ENCODE data around the gene CNTNAP2. TPM values are rescaled to one million over a fixed set of nuclear protein-coding genes. Genes with fewer than 3 reads are reported as not detected.

The CNTNAP2 gene
- total and polyA plus RNA-seq, 2 experiments from 2014 or later, result not detected

GRCh38 chr7:148212731-148213130 is 2096.1 kb downstream of the CNTNAP2 start:
- no peak for DNase-seq
- no peaks in the 10 kb centered on the region for H3K9me3 ChIP-seq (ENCODE audit: low read depth)
- no peak overlapping the region for H3K9ac ChIP-seq
- no peaks in the 10 kb centered on the region for H3F3A ChIP-seq (ENCODE audit: insufficient read depth)
- H4K20me1 ChIP-seq (ENCODE audit: insufficient read depth), result no peaks in the 10 kb centered on the region
- 20 to 23% methylated on average over 3 of the region's 3 CpGs for WGBS, 2 experiments (ENCODE audit: low coverage in 1 of 2, low lambda C conversion rate in 2 of 2, missing lambda C conversion rate in 2 of 2)
- no peak overlapping the region for H3K4me2 ChIP-seq (ENCODE audit: unreplicated experiment)
- no peak overlapping the region for H2AFZ ChIP-seq
- no peaks in the 10 kb centered on the region for H3K9me2 ChIP-seq (ENCODE audit: insufficient read depth)
- no peaks in the 10 kb centered on the region for H3K4me1 ChIP-seq (ENCODE audit: insufficient read depth)
- no peaks in the 10 kb centered on the region for H3K27me3 ChIP-seq (replicated peaks; ENCODE audit: insufficient read depth)
- H3K36me3 ChIP-seq (ENCODE audit: low read depth), result no peaks in the 10 kb centered on the region
- TF ChIP-seq EZH2phosphoT487 (IDR thresholded peaks at IDR 0.05; ENCODE audit: insufficient read depth, low read depth) (no peak), EZH2 (IDR thresholded peaks at IDR 0.05; ENCODE audit: insufficient read depth, poor library complexity, severe bottlenecking) (no peak)
- no peak overlapping the region for H3K27ac ChIP-seq
- no peaks in the 10 kb centered on the region for H3K79me2 ChIP-seq (ENCODE audit: insufficient read depth)
- no peak overlapping the region for H3K4me3 ChIP-seq
- in situ Hi-C loops (cut with MboI), result no loop called here

GRCh38 chr7:148214101-148214500 is 2097.5 kb downstream of the CNTNAP2 start:
- Histone ChIP-seq H3K79me2 (ENCODE audit: insufficient read depth) (no peaks in the 10 kb centered on the region), H3K9ac (no peak overlapping the region), H3K36me3 (ENCODE audit: low read depth) (no peaks in the 10 kb centered on the region), H3K9me3 (ENCODE audit: low read depth) (no peaks in the 10 kb centered on the region), H3K4me2 (ENCODE audit: unreplicated experiment) (no peak overlapping the region), H3K27ac (no peak overlapping the region), H3K4me3 (no peak overlapping the region), H4K20me1 (ENCODE audit: insufficient read depth) (no peaks in the 10 kb centered on the region), H3F3A (ENCODE audit: insufficient read depth) (no peaks in the 10 kb centered on the region), H2AFZ (no peak overlapping the region), H3K9me2 (ENCODE audit: insufficient read depth) (no peaks in the 10 kb centered on the region), H3K27me3 (replicated peaks; ENCODE audit: insufficient read depth) (no peaks in the 10 kb centered on the region), H3K4me1 (ENCODE audit: insufficient read depth) (no peaks in the 10 kb centered on the region)
- DNase-seq, result no peak
- in situ Hi-C loops (cut with MboI), result no loop called here
- no peak for TF ChIP-seq EZH2phosphoT487 (IDR thresholded peaks at IDR 0.05; ENCODE audit: insufficient read depth, low read depth)
- TF ChIP-seq EZH2 (IDR thresholded peaks at IDR 0.05; ENCODE audit: insufficient read depth, poor library complexity, severe bottlenecking), result no peak
- 27 to 29% methylated on average over 4 of the region's 4 CpGs for WGBS, 2 experiments (ENCODE audit: low coverage in 1 of 2, low lambda C conversion rate in 2 of 2, missing lambda C conversion rate in 2 of 2)

GRCh38 chr7:148218603-148219002 is 2102.0 kb downstream of the CNTNAP2 start:
- no peaks in the 10 kb centered on the region for H3K9me3 ChIP-seq (ENCODE audit: low read depth)
- H3K9ac ChIP-seq, result no peak overlapping the region
- H3K27ac ChIP-seq, result no peak overlapping the region
- no peaks in the 10 kb centered on the region for H3K4me1 ChIP-seq (ENCODE audit: insufficient read depth)
- in situ Hi-C loops (cut with MboI), result no loop called here
- H3K79me2 ChIP-seq (ENCODE audit: insufficient read depth), result no peaks in the 10 kb centered on the region
- no peaks in the 10 kb centered on the region for H3F3A ChIP-seq (ENCODE audit: insufficient read depth)
- DNase-seq, result no peak
- no peak for TF ChIP-seq EZH2 (IDR thresholded peaks at IDR 0.05; ENCODE audit: insufficient read depth, poor library complexity, severe bottlenecking)
- no peak for TF ChIP-seq EZH2phosphoT487 (IDR thresholded peaks at IDR 0.05; ENCODE audit: insufficient read depth, low read depth)
- H3K9me2 ChIP-seq (ENCODE audit: insufficient read depth), result no peaks in the 10 kb centered on the region
- no peak overlapping the region for H2AFZ ChIP-seq
- WGBS, 2 experiments (ENCODE audit: low coverage in 1 of 2, low lambda C conversion rate in 2 of 2, missing lambda C conversion rate in 2 of 2), result 19 to 32% methylated on average over 4 of the region's 4 CpGs
- no peak overlapping the region for H3K4me3 ChIP-seq
- H4K20me1 ChIP-seq (ENCODE audit: insufficient read depth), result no peaks in the 10 kb centered on the region
- H3K36me3 ChIP-seq (ENCODE audit: low read depth), result no peaks in the 10 kb centered on the region
- no peak overlapping the region for H3K4me2 ChIP-seq (ENCODE audit: unreplicated experiment)
- no peaks in the 10 kb centered on the region for H3K27me3 ChIP-seq (replicated peaks; ENCODE audit: insufficient read depth)

- H4K20me1 ChIP-seq (ENCODE audit: insufficient read depth), result no peaks in the 10 kb centered on the region
- no peak overlapping the region for H3K9ac ChIP-seq
- no peak overlapping the region for H3K4me2 ChIP-seq (ENCODE audit: unreplicated experiment)
- H3K27me3 ChIP-seq (replicated peaks; ENCODE audit: insufficient read depth), result no peaks in the 10 kb centered on the region
- no peaks in the 10 kb centered on the region for H3K4me1 ChIP-seq (ENCODE audit: insufficient read depth)
- no peak overlapping the region for H2AFZ ChIP-seq
- no peaks in the 10 kb centered on the region for H3K36me3 ChIP-seq (ENCODE audit: low read depth)
- H3K9me3 ChIP-seq (ENCODE audit: low read depth), result no peaks in the 10 kb centered on the region
- in situ Hi-C loops (cut with MboI), result no loop called here
- no peak for DNase-seq
- TF ChIP-seq EZH2phosphoT487 (IDR thresholded peaks at IDR 0.05; ENCODE audit: insufficient read depth, low read depth) (no peak), EZH2 (IDR thresholded peaks at IDR 0.05; ENCODE audit: insufficient read depth, poor library complexity, severe bottlenecking) (no peak)
- no peak overlapping the region for H3K4me3 ChIP-seq
- H3K9me2 ChIP-seq (ENCODE audit: insufficient read depth), result no peaks in the 10 kb centered on the region
- H3F3A ChIP-seq (ENCODE audit: insufficient read depth), result no peaks in the 10 kb centered on the region
- WGBS, 2 experiments (ENCODE audit: low coverage in 1 of 2, low lambda C conversion rate in 2 of 2, missing lambda C conversion rate in 2 of 2), result 6 to 7% methylated on average over 5 of the region's 5 CpGs
- H3K27ac ChIP-seq, result no peak overlapping the region
- H3K79me2 ChIP-seq (ENCODE audit: insufficient read depth), result no peaks in the 10 kb centered on the region
Measured at GRCh38 chr7:148222721-148223120, 2106.1 kb downstream of the CNTNAP2 start.

GRCh38 chr7:148223160-148223559 is 2106.6 kb downstream of the CNTNAP2 start:
- Histone ChIP-seq H3K4me3 (no peak overlapping the region), H3K9ac (no peak overlapping the region), H3K27me3 (replicated peaks; ENCODE audit: insufficient read depth) (no peaks in the 10 kb centered on the region), H3K79me2 (ENCODE audit: insufficient read depth) (no peaks in the 10 kb centered on the region), H4K20me1 (ENCODE audit: insufficient read depth) (no peaks in the 10 kb centered on the region), H3K4me2 (ENCODE audit: unreplicated experiment) (no peak overlapping the region), H3K27ac (no peak overlapping the region), H3K4me1 (ENCODE audit: insufficient read depth) (no peaks in the 10 kb centered on the region), H3K9me3 (ENCODE audit: low read depth) (no peaks in the 10 kb centered on the region), H3F3A (ENCODE audit: insufficient read depth) (no peaks in the 10 kb centered on the region), H3K36me3 (ENCODE audit: low read depth) (no peaks in the 10 kb centered on the region), H2AFZ (no peak overlapping the region), H3K9me2 (ENCODE audit: insufficient read depth) (no peaks in the 10 kb centered on the region)
- in situ Hi-C loops (cut with MboI), result no loop called here
- DNase-seq, result no peak
- 0 to 12% methylated on average over 1 of the region's 1 CpG for WGBS, 2 experiments (ENCODE audit: low coverage in 1 of 2, low lambda C conversion rate in 2 of 2, missing lambda C conversion rate in 2 of 2)
- no peak for TF ChIP-seq EZH2phosphoT487 (IDR thresholded peaks at IDR 0.05; ENCODE audit: insufficient read depth, low read depth)

All from GM23248 (cell line).